Activated T-cell treated with anti-CD3 and anti-CD28 coated beads, Interleukin-2, amount 50 U/mL, for 24 hours (primary cell): Measurements from ENCODE around the gene CTDSP1.

Experiments used
- DNase-seq: peaks from one replicate; pipeline ENCODE4 v3.0.0-alpha.2; 2020
- H3K27ac Mint-ChIP-seq: 2 replicates; pipeline ENCODE4 v1.8.0; 2020; ENCODE audit warnings: mild to moderate bottlenecking, mixed read lengths
- H3K27me3 Mint-ChIP-seq: 2 replicates; pipeline ENCODE4 v1.8.0; 2020; ENCODE audit warnings: mixed read lengths
- H3K36me3 Mint-ChIP-seq: 2 replicates; pipeline ENCODE4 v1.8.0; 2020; ENCODE audit warnings: low read depth, mixed read lengths
- H3K4me1 Mint-ChIP-seq: 2 replicates; pipeline ENCODE4 v1.8.0; 2020; ENCODE audit warnings: low read depth, mixed read lengths
- H3K4me3 Mint-ChIP-seq: 2 replicates; pipeline ENCODE4 v1.8.0; 2020; ENCODE audit warnings: mild to moderate bottlenecking, moderate library complexity, mixed read lengths
- H3K9me3 Mint-ChIP-seq: 2 replicates; pipeline ENCODE4 v1.8.0; 2020; ENCODE audit warnings: mixed read lengths

The CTDSP1 gene

GRCh38 chr2:218370410-218371063 is 29.1 kb upstream of the CTDSP1 start:
- DNase-seq = no peak
- no peak overlapping the region for H3K27ac Mint-ChIP-seq
- H3K9me3 Mint-ChIP-seq = no peaks in the 10 kb centered on the region
- peaks cover 14% of the 10 kb centered on the region for H3K4me1 Mint-ChIP-seq
- H3K27me3 Mint-ChIP-seq = no peaks in the 10 kb centered on the region
- H3K4me3 Mint-ChIP-seq = no peak overlapping the region
- no peaks in the 10 kb centered on the region for H3K36me3 Mint-ChIP-seq

GRCh38 chr2:218371983-218372350 is 27.7 kb upstream of the CTDSP1 start:
- Mint-ChIP-seq H3K4me3 (no peak overlapping the region), H3K9me3 (no peaks in the 10 kb centered on the region), H3K27ac (no peak overlapping the region), H3K27me3 (no peaks in the 10 kb centered on the region), H3K4me1 (peaks cover 14% of the 10 kb centered on the region), H3K36me3 (no peaks in the 10 kb centered on the region)
- no peak for DNase-seq

DNA sequence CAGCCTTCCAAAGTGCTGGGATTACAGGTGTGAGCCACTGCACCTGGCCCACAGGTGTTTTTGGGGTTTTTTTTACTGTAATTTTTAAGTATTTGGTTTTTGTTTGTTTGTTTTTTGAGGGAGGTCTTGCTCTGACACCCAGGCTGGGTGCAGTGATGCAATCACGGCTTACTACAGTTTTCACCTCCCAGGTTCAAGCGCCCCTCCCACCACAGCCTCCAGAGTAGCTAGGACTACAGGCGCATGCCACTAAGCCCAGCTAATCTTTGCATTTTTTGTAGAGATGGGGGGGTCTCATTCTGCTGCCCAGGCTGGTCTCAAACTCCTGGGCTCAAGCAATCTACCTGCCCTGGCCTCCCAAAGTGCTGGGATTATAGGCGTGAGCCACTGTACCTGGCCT is 24.9 kb upstream of the CTDSP1 start:
- H3K27me3 Mint-ChIP-seq = no peaks in the 10 kb centered on the region
- no peaks in the 10 kb centered on the region for H3K4me1 Mint-ChIP-seq
- DNase-seq = no peak
- no peaks in the 10 kb centered on the region for H3K36me3 Mint-ChIP-seq
- no peak overlapping the region for H3K27ac Mint-ChIP-seq
- H3K9me3 Mint-ChIP-seq = no peaks in the 10 kb centered on the region
- no peak overlapping the region for H3K4me3 Mint-ChIP-seq

- Mint-ChIP-seq H3K4me1 (no peaks in the 10 kb centered on the region), H3K4me3 (no peak overlapping the region), H3K27me3 (no peaks in the 10 kb centered on the region), H3K27ac (no peak overlapping the region), H3K9me3 (no peaks in the 10 kb centered on the region), H3K36me3 (no peaks in the 10 kb centered on the region)
- DNase-seq = no peak
Measured at GRCh38 chr2:218375212-218375611, 24.5 kb upstream of the CTDSP1 start.

DNA sequence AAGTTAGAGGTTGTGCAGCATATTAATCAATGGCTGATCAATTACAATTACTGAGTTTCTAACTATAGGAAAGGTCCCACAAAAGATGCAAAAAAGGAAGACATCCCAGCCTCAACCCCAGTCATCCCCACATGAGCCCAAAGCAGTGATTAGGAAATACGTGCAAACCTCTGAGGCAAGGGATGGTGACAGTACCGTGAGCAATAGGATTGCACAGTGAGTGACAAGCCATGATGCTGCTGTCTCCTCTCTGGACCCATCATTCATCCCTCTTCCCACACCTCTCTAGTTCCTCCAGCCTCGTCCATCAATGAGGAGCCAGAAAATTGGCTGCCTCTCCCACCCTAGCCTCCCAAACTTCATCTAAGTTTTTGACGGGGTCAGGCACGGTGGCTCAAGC is 21.6 kb upstream of the CTDSP1 start:
- no peak for DNase-seq
- Mint-ChIP-seq H3K27ac (no peak overlapping the region), H3K4me1 (no peaks in the 10 kb centered on the region), H3K9me3 (no peaks in the 10 kb centered on the region), H3K27me3 (no peaks in the 10 kb centered on the region), H3K4me3 (no peak overlapping the region), H3K36me3 (no peaks in the 10 kb centered on the region)

- Mint-ChIP-seq H3K9me3 (no peaks in the 10 kb centered on the region), H3K36me3 (no peaks in the 10 kb centered on the region), H3K4me3 (no peak within 1 kb of the TSS), H3K4me1 (no peaks in the 10 kb centered on the region), H3K27me3 (no peaks in the 10 kb centered on the region), H3K27ac (no peak within 1 kb of the TSS)
- DNase-seq = no peak
Measured at GRCh38 chr2:218381916-218382366, 17.7 kb upstream of the CTDSP1 start, which contains the start of gene SLC11A1. TSS of gene SLC11A1 (plus strand) at chr2:218382273. CDS start at chr2:218382369, 96 bp downstream.

GRCh38 chr2:218382785-218383184 is 16.9 kb upstream of the CTDSP1 start:
- no peaks in the 10 kb centered on the region for H3K27me3 Mint-ChIP-seq
- no peak overlapping the region for H3K4me3 Mint-ChIP-seq
- H3K36me3 Mint-ChIP-seq = no peaks in the 10 kb centered on the region
- DNase-seq = no peak
- H3K4me1 Mint-ChIP-seq = peaks cover 4% of the 10 kb centered on the region
- H3K27ac Mint-ChIP-seq = no peak overlapping the region
- no peaks in the 10 kb centered on the region for H3K9me3 Mint-ChIP-seq

GRCh38 chr2:218383892-218384519 is 15.7 kb upstream of the CTDSP1 start:
- DNase-seq = no peak
- no peak overlapping the region for H3K27ac Mint-ChIP-seq
- H3K36me3 Mint-ChIP-seq = no peaks in the 10 kb centered on the region
- no peaks in the 10 kb centered on the region for H3K27me3 Mint-ChIP-seq
- no peak overlapping the region for H3K4me3 Mint-ChIP-seq
- peaks cover 4% of the 10 kb centered on the region for H3K4me1 Mint-ChIP-seq
- H3K9me3 Mint-ChIP-seq = no peaks in the 10 kb centered on the region

- no peaks in the 10 kb centered on the region for H3K27me3 Mint-ChIP-seq
- no peaks in the 10 kb centered on the region for H3K9me3 Mint-ChIP-seq
- peaks cover 4% of the 10 kb centered on the region for H3K4me1 Mint-ChIP-seq
- no peaks in the 10 kb centered on the region for H3K36me3 Mint-ChIP-seq
- DNase-seq = no peak
- H3K4me3 Mint-ChIP-seq = no peak overlapping the region
- H3K27ac Mint-ChIP-seq = no peak overlapping the region
Measured at GRCh38 chr2:218384975-218385374, 14.7 kb upstream of the CTDSP1 start.

- no peak overlapping the region for H3K4me3 Mint-ChIP-seq
- H3K4me1 Mint-ChIP-seq = peaks cover 4% of the 10 kb centered on the region
- DNase-seq = no peak
- no peak overlapping the region for H3K27ac Mint-ChIP-seq
- H3K36me3 Mint-ChIP-seq = no peaks in the 10 kb centered on the region
- no peaks in the 10 kb centered on the region for H3K27me3 Mint-ChIP-seq
- H3K9me3 Mint-ChIP-seq = no peaks in the 10 kb centered on the region
Measured at GRCh38 chr2:218386505-218387368, 12.9 kb upstream of the CTDSP1 start.

DNA sequence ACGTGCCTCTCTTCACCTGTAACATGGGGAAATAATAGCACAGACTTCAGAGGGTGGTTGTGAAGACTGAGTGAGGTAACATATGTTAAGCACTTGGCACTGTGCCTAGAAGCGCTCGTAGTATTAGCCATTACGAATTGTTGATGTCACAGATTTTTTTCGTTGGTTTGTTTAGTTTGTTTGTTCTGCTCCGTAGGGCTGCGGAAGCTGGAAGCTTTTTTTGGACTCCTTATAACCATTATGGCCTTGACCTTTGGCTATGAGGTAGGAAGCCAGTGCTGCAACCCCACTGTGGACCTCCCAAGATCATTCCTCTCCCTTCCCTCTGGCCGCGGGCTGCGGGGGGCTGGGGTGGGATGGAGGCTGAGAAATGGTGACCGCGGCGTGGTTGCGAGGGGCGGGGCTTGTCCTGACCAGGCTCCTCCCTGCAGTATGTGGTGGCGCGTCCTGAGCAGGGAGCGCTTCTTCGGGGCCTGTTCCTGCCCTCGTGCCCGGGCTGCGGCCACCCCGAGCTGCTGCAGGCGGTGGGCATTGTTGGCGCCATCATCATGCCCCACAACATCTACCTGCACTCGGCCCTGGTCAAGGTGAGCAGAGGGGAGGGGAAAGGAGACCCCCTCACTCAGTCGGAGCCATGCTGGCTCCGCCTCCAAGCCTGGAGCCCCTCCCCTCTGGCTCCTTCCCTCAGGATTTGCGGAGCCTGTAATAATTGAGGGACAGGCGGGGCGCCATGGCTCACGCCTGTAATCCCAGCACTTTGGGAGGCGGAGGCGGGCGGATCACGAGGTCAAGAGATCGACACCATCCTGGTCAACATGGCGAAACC is 12.1 kb upstream of the CTDSP1 start:
- H3K9me3 Mint-ChIP-seq = no peaks in the 10 kb centered on the region

DNA sequence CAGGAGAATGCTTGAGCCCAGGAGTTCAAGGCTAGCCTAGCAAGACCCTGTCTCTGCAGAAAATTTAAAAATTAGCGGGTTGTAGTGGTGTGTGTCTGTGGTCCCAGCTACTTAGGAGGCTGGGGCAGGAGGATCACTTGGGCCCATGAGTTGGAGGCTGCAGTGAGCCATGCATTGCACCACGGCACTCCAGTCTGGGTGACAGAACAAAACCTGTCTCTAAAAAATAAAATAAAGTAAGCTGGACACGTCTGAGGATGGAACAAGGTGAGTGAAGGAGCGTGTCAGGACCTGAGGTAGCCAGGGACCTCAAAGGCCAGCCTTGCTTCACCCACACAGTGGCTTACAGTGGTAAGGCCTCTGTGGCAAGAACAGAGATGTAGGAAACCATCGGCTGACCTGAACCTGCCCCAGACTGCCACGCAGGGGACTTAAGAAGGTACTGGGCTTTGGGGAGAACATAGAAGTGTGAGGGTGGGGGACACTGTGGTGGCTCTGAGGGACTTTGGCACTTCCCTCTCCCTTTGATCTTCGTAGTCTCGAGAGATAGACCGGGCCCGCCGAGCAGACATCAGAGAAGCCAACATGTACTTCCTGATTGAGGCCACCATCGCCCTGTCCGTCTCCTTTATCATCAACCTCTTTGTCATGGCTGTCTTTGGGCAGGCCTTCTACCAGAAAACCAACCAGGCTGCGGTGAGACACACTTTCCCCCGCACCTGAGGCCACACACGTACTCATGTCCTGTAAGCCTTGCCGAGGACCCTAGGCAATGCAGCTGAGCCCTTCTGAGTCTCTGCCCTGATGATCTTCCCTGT is 10.1 kb upstream of the CTDSP1 start:
- Mint-ChIP-seq H3K9me3 (no peaks in the 10 kb centered on the region), H3K4me1 (peaks cover 12% of the 10 kb centered on the region), H3K36me3 (no peaks in the 10 kb centered on the region), H3K4me3 (no peak overlapping the region), H3K27ac (no peak overlapping the region), H3K27me3 (no peaks in the 10 kb centered on the region)
- no peak for DNase-seq

More for the DNA sequence above, 12.1 kb upstream of the CTDSP1 start:
- Mint-ChIP-seq H3K36me3 (no peaks in the 10 kb centered on the region), H3K4me1 (peaks cover 4% of the 10 kb centered on the region), H3K4me3 (peak overlapping the region; percentile 20), H3K27me3 (no peaks in the 10 kb centered on the region), H3K27ac (no peak overlapping the region)
- peak; percentile 51 for DNase-seq

- Mint-ChIP-seq H3K4me3 (no peak overlapping the region), H3K27me3 (no peaks in the 10 kb centered on the region), H3K36me3 (no peaks in the 10 kb centered on the region), H3K27ac (no peak overlapping the region), H3K4me1 (peaks cover 24% of the 10 kb centered on the region), H3K9me3 (no peaks in the 10 kb centered on the region)
- DNase-seq = no peak
Measured at GRCh38 chr2:218391202-218391601, 8.5 kb upstream of the CTDSP1 start.
